HFF-Myc (cell line): Measurements from ENCODE around the gene TAF3.

Source experiments
- DNase-seq: peaks from one replicate; pipeline ENCODE4 v3.0.0-alpha.2; 2011; ENCODE audit warnings: low read depth; ENCODE audit errors: extremely low read depth
- H3K4me3 ChIP-seq: replicated peaks from 2 replicates; pipeline ENCODE4 v1.5.1; 2011; ENCODE audit warnings: low read depth, mild to moderate bottlenecking, control low read depth, low read length
- TF ChIP-seq, protein P1 (sequence below): IDR thresholded peaks from 2 replicates; pipeline ENCODE4 v1.5.1; 2012; ENCODE audit warnings: mild to moderate bottlenecking, low read depth, low read length, control low read depth; ENCODE audit errors: missing control alignments

The TAF3 gene

DNA sequence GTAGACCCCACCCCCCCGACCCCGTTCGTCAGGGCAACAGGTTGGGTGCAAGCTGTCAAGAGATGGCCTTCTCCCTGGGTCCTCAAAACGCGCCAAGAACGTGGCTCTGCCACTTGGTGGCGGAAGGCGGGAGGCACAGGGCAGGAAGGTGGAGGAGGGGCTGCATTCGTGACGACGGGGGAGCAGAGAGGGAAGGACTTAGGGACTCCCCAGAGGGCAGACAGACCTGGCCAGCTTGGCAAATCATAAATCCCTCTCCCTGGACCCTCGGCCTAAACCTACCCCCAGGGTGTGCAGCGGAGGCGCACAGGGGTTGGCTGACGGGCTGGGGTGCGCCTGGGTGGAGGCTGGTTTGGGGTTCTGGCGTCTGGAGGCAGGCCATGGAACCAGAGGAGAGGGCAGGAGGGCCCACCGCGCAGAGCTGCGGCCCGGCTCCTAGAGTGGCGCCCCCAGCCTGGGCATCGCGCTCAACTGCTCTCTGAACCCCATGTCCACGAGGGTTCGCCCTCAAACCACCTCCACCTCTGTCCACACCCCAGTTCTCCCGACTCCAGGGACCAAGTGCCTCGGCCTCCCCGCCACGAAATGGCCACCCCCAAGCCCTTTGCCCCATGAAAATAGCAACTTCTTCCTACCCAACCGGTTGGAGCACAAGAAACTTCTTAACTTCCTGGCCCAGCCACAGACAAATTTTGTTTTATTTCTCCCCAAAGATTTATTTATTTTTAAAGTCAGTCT lies 225.4 kb downstream of the TAF3 start:
- DNase-seq, result no peak
- TF ChIP-seq, protein P1, sequence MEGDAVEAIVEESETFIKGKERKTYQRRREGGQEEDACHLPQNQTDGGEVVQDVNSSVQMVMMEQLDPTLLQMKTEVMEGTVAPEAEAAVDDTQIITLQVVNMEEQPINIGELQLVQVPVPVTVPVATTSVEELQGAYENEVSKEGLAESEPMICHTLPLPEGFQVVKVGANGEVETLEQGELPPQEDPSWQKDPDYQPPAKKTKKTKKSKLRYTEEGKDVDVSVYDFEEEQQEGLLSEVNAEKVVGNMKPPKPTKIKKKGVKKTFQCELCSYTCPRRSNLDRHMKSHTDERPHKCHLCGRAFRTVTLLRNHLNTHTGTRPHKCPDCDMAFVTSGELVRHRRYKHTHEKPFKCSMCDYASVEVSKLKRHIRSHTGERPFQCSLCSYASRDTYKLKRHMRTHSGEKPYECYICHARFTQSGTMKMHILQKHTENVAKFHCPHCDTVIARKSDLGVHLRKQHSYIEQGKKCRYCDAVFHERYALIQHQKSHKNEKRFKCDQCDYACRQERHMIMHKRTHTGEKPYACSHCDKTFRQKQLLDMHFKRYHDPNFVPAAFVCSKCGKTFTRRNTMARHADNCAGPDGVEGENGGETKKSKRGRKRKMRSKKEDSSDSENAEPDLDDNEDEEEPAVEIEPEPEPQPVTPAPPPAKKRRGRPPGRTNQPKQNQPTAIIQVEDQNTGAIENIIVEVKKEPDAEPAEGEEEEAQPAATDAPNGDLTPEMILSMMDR, result no peak
- no peak overlapping the region for H3K4me3 ChIP-seq

DNA sequence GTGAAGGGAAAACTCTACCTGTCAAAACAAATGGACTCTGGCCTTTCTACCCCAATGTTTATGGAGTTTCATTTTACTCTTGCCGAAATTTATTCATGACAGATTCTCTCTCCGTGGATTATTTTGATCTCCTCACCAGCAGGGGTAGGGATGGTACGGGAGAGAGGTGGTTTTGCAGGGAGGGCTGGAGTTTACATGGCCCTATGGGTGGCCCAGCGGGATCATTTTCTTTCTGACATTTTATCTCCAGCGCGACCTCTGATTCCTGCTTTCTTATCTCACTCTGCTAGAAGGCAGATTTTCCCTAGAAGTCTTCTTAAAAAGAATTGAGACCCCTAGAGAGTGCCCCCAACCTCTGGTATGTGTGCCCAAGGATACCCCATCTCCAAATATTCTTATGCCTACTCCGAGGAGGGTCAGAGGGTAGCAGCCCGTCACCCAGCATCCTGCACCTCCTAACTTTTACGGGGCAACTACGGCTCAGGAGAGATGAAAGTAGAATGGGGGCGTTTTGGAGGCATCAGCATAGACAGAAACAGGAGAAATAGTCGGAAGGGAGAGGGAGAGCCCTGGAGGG lies 226.1 kb downstream of the TAF3 start:
- H3K4me3 ChIP-seq, result no peak overlapping the region
- TF ChIP-seq, protein P1, result no peak
- no peak for DNase-seq

DNA sequence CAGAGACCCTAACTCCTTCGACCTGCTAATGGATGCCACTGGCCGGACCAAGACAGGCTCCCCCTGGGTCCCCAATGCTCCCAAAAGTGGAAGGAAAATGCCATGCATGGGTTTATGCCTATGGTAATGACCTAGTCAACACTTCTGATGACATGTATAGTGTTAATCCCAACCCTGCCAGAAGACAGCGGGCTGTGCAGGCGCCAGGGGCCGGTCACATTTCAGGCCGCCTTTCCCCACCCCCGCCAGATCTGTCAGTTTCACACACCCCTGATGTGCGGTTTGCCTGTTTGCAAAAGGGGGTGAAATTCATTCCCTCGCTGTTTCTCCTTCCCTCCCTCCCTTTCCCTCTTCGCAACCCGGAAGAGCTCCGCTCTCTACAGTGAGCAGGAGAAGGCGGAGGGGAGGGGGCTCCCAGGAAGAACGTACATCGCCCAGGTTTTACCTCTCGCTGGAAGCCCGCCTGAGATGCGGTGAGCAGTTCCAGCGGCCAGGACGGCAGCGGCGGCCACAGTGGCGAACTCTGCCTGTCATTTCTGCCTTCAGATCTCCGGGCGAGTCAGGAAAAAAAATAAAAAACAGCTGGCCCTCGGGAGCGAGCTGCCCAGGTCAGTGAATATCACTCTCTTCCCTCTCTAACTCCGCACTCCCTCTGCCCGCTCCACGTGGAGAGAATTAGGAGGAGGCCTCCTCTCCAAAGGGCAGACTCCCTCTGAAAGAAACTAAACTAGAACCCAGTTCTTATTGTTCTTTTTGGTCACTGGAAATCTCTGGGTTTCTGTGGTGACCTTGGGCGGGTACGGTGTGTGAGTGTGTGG lies 226.8 kb downstream of the TAF3 start:
- no peak overlapping the region for H3K4me3 ChIP-seq
- TF ChIP-seq, protein P1, result no peak
- DNase-seq, result no peak

DNA sequence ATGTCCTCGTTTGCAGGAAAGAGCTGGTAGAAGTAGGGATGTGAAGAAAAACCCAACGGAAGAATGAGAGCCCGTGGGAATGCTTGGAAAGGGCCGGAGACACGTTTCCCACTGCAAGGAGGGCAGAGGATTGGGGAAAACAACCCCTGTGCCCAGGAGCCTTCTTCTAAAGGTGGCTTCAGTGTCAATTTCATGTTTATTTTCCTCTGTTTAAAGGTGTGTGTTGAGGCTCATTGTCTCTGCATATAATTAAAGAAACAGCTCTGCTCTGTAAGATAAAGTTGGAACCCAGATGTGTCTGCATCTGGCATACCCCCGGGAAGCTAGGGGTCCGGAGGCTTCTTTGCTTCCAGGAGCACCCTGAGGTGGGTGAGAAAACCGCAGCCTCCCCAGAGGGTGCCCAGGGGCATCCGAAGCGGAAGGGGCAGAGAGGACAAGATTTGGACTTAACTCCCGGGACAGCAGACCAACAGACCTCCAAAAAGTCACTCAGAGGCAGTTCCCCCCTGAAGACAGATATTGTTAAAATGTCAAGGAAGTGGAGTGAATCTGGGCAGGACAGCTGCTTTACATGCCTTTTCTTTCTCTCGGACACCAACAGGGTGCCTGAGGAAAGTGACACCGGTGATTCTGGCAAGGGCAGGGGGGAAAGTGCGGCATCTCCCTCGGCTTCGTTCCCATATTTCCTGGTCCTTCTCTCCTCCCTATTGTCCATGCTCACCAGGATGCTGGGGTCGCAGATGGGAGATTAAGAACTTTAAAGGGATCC lies 227.6 kb downstream of the TAF3 start:
- TF ChIP-seq, protein P1, result no peak
- H3K4me3 ChIP-seq, result no peak overlapping the region
- DNase-seq, result no peak

DNA sequence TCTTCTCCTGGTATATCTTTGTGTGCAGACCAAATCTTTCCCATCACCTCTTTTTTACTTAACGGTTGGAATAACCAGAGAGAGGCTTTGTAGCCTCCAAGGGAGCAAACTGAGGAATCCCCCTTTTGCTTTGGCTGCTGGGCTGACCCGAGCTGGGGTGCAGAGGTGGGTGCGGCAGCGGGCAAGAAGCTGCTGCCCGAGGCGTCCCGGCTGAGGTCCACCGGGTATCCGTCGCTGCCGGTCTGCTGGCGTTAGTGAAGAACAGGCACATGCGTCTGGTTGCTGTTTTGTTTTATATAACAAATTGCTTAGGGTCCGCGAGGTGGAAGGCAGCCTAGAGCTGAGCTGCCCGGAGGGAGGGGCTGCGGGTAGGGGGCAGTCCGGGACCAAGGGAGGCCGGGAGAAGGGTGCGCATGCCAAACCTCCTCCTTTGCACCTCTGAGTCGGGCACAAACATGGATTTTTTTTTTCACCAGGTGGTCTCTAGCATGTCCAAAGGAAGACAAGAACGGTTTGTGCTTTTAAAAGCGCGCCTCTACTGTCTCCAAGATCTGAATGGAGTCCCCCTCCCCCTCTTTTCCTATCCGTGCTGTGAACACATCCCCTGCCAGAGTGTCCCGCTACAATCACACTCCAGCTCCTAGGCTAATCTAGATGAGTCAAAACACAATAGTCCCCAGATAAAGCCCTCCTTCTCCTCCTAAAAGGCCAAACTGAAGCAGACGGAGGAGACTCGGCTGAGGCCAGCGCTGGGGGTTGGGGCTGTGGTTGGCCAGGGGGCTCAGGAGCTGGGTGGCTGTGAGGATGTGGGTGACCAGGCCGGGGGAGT lies 229.4 kb downstream of the TAF3 start:
- H3K4me3 ChIP-seq, result no peak overlapping the region
- DNase-seq, result no peak
- TF ChIP-seq, protein P1, result no peak
